ENCODE measurements around the gene SLC9A2. TPM values are rescaled to one million over a fixed set of nuclear protein-coding genes. Genes with fewer than 3 reads are reported as not detected.

The SLC9A2 gene
- 0.25 and 6.4 TPM in 2 replicates for total RNA-seq

DNA sequence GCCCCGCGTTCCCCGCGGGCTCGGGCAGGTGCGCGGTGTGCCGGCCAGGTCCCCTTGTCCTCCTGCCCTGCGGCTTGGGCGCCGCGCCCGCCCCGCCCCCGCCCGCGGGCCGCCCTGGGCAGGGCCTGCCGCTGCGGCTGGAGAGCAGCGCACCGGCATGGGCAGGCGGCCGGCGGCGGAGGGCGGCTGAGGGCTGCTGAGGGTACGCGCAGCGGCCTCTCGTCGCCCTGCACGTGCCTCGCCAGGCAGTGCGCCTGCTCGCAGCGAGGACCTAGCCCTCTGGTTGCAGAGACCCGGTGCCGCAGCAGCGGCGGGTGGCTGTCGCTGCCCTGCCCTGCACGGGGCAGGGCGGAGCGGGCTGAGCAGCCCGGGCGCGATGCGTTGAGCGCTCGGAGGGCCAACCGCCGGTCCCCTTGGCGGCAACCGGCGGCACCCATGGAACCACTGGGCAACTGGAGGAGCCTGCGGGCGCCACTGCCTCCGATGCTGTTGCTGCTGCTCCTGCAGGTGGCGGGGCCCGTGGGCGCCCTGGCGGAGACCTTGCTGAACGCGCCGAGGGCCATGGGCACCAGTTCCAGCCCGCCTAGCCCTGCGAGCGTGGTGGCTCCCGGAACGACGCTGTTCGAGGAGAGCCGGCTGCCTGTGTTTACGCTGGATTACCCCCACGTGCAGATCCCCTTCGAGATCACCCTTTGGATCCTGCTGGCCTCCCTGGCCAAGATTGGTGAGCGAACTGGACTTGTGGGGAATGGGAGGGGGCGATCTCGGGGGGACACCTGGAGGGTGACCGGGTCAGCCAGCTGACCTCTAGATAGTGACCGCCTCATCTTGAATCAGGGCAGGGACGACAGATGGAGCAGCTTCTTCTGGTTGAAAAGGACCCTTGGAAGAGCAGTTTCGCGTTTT, at the start of gene SLC9A2:
Gene SLC9A2 (plus strand): TSS at position 140 of the 906 bp plus-strand sequence. CDS start 296 bp downstream, at position 436.
- no peak for DNase-seq (ENCODE audit: low read depth)

GRCh38 chr2:102575888-102576287, 43.5 kb upstream of the SLC9A2 start:
- no peak for DNase-seq (ENCODE audit: low read depth)

DNA sequence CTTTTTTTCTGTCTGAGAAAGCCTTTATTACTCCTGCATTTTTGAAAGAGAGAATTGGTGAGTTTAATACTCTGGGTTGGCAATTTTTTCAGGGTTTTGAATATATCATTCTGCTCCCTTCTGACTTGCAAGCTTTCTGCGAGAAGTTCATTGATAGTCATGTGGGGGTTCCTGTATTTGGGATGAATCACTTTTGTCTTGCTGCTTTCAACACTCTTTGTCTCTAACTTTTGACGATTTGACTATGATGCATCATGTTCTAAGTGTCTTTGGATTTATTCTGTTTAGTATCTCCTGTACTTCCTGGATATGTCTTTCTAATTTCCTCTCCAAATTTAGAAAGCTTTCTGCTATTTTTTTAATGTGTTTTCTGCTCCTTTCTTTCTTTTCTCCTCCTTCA, 41.0 kb upstream of the SLC9A2 start:
- no peak for DNase-seq (ENCODE audit: low read depth)

- peak; percentile 19 for DNase-seq (ENCODE audit: low read depth)
Measured at GRCh38 chr2:102581911-102582310, 37.4 kb upstream of the SLC9A2 start.

DNA sequence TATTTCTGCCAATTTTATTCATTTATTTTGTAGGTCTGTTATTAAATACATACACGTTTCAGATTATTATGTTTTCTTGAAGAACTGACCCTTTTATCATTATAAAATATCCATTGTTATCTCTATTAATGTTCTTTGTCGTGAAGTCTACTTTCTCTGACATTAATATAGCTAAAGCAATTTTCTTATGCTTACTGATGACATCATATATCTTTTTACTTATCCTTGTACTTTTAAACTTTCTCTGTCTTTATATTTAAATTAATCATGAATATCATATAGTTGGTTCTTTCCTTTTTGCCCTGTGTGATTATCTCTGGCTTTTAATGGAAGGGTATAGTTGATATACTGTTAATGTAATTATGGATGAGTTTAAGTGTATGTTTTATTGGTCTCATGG, 36.5 kb upstream of the SLC9A2 start:
- no peak for DNase-seq (ENCODE audit: low read depth)

- DNase-seq (ENCODE audit: low read depth), result peak; percentile 9
Measured at GRCh38 chr2:102585847-102586404, 33.4 kb upstream of the SLC9A2 start.

DNA sequence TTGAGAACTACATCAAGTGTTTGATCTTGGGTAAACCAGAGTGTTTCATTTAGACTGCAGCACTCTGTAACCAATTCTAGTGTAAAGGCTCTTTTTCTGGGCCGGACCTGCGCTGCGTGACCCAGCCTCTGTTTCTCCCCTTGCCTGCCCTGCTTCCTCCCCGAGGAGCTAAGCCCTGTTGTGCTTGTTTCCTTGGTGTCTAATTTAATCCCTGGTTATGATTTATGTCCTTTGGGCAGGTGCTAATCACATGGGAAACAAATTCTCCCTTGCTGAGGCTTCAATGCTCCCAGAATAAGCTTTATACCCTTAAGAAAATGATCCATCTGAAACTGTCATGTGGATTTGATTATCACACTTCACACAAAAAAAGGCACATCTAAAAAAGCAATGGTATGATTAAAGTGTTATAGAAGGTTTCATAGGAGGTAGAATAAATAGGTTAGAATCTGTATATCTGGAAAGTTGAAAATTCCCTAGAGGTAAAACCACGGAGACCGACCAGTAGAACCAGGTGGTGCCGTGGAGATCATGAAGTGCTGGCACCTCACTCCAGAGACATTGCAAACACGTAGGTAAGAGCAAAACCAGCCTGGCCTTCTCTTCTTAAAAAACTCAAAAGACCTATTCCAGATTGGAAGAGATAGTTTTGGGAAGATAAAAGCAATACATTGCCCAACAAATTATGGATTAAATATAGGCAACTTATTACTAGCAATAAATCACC, 31.0 kb upstream of the SLC9A2 start:
- no peak for DNase-seq (ENCODE audit: low read depth)

DNA sequence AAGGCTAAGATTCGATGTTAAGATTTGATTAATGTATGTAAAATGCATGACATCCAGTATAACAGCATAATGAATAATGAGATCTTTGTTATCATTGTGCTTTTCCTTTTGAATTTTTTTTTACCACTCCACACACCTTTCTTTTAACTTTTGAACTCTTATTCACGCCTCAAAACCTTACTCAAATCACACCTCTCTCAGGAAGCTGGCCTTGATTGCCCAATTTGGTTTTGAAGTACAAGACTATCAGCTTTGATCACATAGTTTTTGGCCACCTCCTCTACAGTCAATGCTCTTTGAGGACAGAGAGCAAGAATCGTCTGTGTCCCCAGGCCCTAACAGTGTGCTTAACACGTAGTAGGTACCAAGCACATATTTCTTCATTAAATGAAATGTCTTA, 29.9 kb upstream of the SLC9A2 start:
- DNase-seq (ENCODE audit: low read depth), result no peak

- no peak for DNase-seq (ENCODE audit: low read depth)
Measured at GRCh38 chr2:102591491-102592045, 27.8 kb upstream of the SLC9A2 start.

DNA sequence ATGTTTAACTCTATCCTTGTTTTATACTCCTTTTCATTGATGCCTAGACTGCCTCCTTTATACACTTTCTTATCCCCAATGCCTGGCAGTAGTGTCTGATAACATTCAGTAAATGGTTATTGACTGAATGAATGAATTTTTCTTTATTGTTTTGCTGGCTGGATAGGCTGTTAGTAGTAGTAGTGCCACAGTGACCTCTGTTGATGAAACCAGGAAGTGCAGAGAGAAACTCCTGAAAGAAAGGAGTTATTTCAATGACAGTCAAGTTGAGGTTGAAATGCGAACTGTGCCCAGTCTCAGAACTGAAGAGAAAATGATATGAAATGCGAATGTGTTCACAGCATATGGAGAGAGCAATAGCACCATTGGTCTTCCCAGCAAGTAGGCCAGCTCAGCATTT, 26.8 kb upstream of the SLC9A2 start:
- peak; percentile 31 for DNase-seq (ENCODE audit: low read depth)

DNA sequence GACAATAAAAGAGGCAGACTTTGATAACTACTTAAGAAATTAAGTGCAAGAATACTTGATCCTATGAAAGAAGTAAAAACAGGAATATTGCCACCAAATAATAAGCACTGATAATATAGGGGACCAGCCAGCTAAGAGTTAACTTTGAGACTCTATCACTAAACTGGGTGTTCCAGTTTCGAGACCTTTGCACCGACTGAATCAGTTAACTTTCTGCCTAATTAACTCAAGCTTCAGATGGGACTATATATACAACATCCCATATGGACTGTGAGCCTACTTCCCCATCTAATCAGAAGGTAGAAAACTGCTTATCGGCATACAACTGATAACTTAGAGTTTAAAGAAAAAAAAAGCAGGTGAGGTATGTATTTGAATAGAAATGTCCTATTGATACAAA, 25.8 kb upstream of the SLC9A2 start:
- DNase-seq (ENCODE audit: low read depth), result no peak

DNA sequence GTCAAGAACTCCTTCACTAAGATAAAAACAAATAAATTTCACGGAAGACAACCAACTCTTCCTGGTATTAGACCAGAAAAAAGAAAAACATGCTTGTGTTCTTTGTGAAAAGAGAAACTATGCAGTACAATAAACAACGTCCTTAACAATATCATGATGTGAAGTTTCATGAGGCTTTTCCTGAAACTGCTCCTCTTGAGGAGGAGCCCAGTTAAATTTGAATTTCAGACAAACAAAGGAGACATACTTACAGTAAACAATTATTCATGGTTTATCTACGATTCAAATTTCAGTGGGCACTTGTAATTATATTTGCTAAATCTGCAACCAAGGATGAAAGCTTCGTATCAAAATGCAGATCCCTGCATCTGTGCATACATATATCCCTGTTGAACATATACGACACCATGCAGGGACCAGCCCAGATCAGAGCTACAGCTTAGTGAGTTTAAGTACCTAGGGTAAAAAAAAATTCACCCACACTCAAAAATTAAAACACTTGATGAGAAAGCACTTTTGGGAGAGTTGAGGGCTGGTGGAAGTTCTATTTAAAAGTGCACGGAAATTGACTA, 24.8 kb upstream of the SLC9A2 start:
- no peak for DNase-seq (ENCODE audit: low read depth)

- no peak for DNase-seq (ENCODE audit: low read depth)
Measured at GRCh38 chr2:102597788-102598187, 21.6 kb upstream of the SLC9A2 start.

GRCh38 chr2:102599486-102599885, 19.9 kb upstream of the SLC9A2 start:
- DNase-seq (ENCODE audit: low read depth), result no peak

DNA sequence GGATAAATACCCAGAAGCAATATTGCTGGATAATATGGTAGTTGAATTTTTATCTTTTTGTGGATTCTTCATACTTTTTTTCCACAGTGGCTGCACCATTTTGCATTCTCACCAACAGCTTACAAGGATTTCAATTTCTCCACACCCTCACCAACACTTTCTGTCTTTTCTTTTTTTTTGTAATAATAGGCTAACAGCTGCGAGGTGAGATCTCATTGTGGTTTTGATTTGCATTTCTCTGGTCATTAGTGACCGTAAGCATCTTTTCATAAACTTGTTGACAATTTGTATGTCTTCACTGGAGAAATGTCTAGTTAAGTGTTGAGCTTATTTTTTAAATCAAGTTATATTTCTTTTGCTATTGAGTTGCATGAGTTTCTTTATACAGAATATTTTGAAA, 17.6 kb upstream of the SLC9A2 start:
- no peak for DNase-seq (ENCODE audit: low read depth)

DNA sequence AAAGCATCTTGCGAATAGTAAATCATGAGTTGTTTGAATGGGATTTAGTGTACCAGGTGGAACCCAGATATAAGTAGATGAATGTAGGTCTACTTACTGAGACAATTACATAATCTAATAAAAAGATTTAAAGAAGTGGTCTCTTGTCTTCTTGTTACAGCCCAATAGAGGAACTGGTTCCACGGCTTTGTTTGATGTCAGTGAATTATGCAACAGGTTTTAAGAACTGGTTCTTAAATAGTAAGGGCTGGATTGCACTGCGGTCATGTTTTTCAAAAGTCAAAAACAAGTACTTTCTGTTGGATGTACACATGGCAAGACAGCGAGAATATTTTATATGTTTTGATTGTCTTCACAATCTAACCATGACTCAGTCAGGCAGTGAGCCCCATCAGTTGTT, 15.4 kb upstream of the SLC9A2 start:
- peak; percentile 9 for DNase-seq (ENCODE audit: low read depth)

DNA sequence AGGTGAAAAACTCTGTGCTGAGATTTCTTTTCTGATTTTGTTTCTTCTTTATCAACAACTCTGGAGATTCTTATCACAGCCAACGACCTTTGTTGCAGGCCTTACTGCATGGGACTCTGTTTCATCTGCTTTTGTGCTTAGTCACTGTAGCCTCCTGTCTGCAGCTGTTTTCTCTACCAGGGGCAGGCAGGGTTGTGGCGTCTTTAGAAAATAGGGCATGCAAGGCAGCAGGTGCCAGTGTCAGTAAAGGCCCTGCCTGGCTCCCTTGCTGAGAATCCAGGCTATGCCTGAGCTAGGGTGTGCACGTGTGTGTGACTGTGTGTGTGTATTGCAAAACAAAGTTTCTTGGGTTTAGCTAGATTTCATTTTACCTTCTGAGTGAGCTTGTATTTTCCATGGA, 14.6 kb upstream of the SLC9A2 start:
- peak; percentile 9 for DNase-seq (ENCODE audit: low read depth)

GRCh38 chr2:102606353-102606752, 13.0 kb upstream of the SLC9A2 start:
- peak; percentile 98 for DNase-seq (ENCODE audit: low read depth)

DNA sequence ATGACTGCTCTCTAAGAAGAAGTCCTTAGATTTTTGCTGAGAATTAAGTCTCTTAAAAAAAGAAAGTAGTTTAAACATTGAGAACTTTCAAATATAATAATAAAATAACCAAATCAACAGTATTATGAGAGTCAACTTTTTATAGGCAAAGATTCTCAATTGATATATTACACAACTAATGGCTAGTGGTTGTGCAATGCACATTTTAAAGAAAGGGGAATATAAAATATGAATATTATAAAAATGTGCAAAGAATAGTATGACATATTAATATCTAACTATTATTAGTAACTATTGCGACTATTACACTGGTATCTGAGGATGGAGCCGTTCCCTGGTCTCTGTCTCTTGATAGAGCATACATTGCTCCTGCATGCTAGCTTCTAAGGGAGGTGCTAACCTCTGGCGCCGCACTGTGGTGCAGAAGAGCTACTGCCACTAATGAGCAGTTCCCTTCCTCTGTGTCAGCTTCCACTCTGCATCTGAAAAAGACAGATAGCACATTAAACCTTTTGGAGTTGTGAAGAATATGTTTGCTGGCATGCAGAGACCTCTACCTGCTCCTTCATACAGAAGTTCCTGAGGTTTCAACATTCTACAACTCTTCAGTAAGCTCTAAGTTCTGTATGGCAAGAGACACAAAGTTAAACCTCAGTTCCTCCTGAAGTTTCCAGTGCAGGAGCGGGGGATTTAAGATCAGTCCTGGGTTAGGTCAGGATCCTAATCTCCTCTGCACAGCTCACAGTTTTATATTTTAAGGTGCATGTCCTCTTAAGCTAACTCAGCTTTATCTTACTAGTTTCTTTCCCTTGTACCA, 3.5 kb upstream of the SLC9A2 start:
- peak; percentile 56 for DNase-seq (ENCODE audit: low read depth)

GRCh38 chr2:102618452-102619413, 620 bp upstream of the SLC9A2 start:
- DNase-seq (ENCODE audit: low read depth), result peak; percentile 8

Data from renal cortical epithelial cell (primary cell).